ENCODE data around the gene CATSPERB.
"Not testable (repeated sequence)": the region's sequence is repeated elsewhere in the genome, so short reads cannot be mapped to it uniquely, and the experiment has no call there.

The CATSPERB gene

GRCh38 chr14:91570021-91570420, 161.9 kb downstream of the CATSPERB start:
- CTCF ChIA-PET = no interaction called here
- H3K9me3 Mint-ChIP-seq = no peaks in the 10 kb centered on the region
- H3K36me3 Mint-ChIP-seq = no peaks in the 10 kb centered on the region
- H3K27me3 Mint-ChIP-seq = peaks cover 29% of the 10 kb centered on the region
- peaks cover 12% of the 10 kb centered on the region for H3K4me1 Mint-ChIP-seq
- no peak overlapping the region for H3K4me3 Mint-ChIP-seq
- H3K27ac Mint-ChIP-seq = no peak overlapping the region
- DNase-seq = no peak

GRCh38 chr14:91569301-91569700, 162.6 kb downstream of the CATSPERB start:
- peaks cover 7% of the 10 kb centered on the region for H3K4me1 Mint-ChIP-seq
- peaks cover 22% of the 10 kb centered on the region for H3K27me3 Mint-ChIP-seq
- DNase-seq = no peak
- H3K27ac Mint-ChIP-seq = no peak overlapping the region
- H3K9me3 Mint-ChIP-seq = no peaks in the 10 kb centered on the region
- H3K36me3 Mint-ChIP-seq = no peaks in the 10 kb centered on the region
- H3K4me3 Mint-ChIP-seq = no peak overlapping the region
- CTCF ChIA-PET = no interaction called here

GRCh38 chr14:91568626-91569025, 163.3 kb downstream of the CATSPERB start:
- Mint-ChIP-seq H3K27ac (no peak overlapping the region), H3K36me3 (no peaks in the 10 kb centered on the region), H3K27me3 (peaks cover 15% of the 10 kb centered on the region), H3K9me3 (no peaks in the 10 kb centered on the region), H3K4me1 (peaks cover 5% of the 10 kb centered on the region), H3K4me3 (no peak overlapping the region)
- CTCF ChIA-PET = no interaction called here
- no peak for DNase-seq

- H3K4me1 Mint-ChIP-seq, H3K9me3 Mint-ChIP-seq, CTCF ChIA-PET, H3K36me3 Mint-ChIP-seq, H3K4me3 Mint-ChIP-seq, H3K27ac Mint-ChIP-seq, DNase-seq: not testable (repeated sequence)
- H3K27me3 Mint-ChIP-seq = peaks cover 11% of the 10 kb centered on the region
Measured at GRCh38 chr14:91567827-91568226, 164.1 kb downstream of the CATSPERB start.

- Mint-ChIP-seq H3K4me1 (no peaks in the 10 kb centered on the region), H3K4me3 (no peak overlapping the region), H3K27ac (no peak overlapping the region), H3K27me3 (peaks cover 17% of the 10 kb centered on the region), H3K36me3 (no peaks in the 10 kb centered on the region), H3K9me3 (peaks cover 16% of the 10 kb centered on the region)
- no peak for DNase-seq
- CTCF ChIA-PET = no interaction called here
Measured at GRCh38 chr14:91555531-91555930, 176.4 kb downstream of the CATSPERB start.

GRCh38 chr14:91554535-91555332, 177.2 kb downstream of the CATSPERB start:
- peaks cover 16% of the 10 kb centered on the region for H3K9me3 Mint-ChIP-seq
- DNase-seq = no peak
- H3K27ac Mint-ChIP-seq = no peak overlapping the region
- no peaks in the 10 kb centered on the region for H3K4me1 Mint-ChIP-seq
- peaks cover 11% of the 10 kb centered on the region for H3K27me3 Mint-ChIP-seq
- H3K36me3 Mint-ChIP-seq = no peaks in the 10 kb centered on the region
- CTCF ChIA-PET = no interaction called here
- H3K4me3 Mint-ChIP-seq = no peak overlapping the region

GRCh38 chr14:91548108-91548507, 183.8 kb downstream of the CATSPERB start:
- peaks cover 20% of the 10 kb centered on the region for H3K27me3 Mint-ChIP-seq
- H3K9me3 Mint-ChIP-seq = no peaks in the 10 kb centered on the region
- no peaks in the 10 kb centered on the region for H3K36me3 Mint-ChIP-seq
- no peak overlapping the region for H3K4me3 Mint-ChIP-seq
- CTCF ChIA-PET = no interaction called here
- DNase-seq = no peak
- no peak overlapping the region for H3K27ac Mint-ChIP-seq
- no peaks in the 10 kb centered on the region for H3K4me1 Mint-ChIP-seq

GRCh38 chr14:91545946-91546716, 185.8 kb downstream of the CATSPERB start:
- peaks cover 13% of the 10 kb centered on the region for H3K9me3 Mint-ChIP-seq
- H3K27me3 Mint-ChIP-seq = peaks cover 21% of the 10 kb centered on the region
- CTCF ChIA-PET = no interaction called here
- DNase-seq = no peak
- H3K27ac Mint-ChIP-seq = no peak overlapping the region
- no peak overlapping the region for H3K4me3 Mint-ChIP-seq
- no peaks in the 10 kb centered on the region for H3K4me1 Mint-ChIP-seq
- H3K36me3 Mint-ChIP-seq = peaks cover 3% of the 10 kb centered on the region

GRCh38 chr14:91545204-91545603, 186.7 kb downstream of the CATSPERB start:
- CTCF ChIA-PET = no interaction called here
- Mint-ChIP-seq H3K27me3 (peaks cover 30% of the 10 kb centered on the region), H3K4me3 (no peak overlapping the region), H3K9me3 (peaks cover 19% of the 10 kb centered on the region), H3K27ac (no peak overlapping the region), H3K4me1 (no peaks in the 10 kb centered on the region), H3K36me3 (peaks cover 7% of the 10 kb centered on the region)
- no peak for DNase-seq

- Mint-ChIP-seq H3K9me3 (peaks cover 14% of the 10 kb centered on the region), H3K4me1 (no peaks in the 10 kb centered on the region), H3K27me3 (peaks cover 24% of the 10 kb centered on the region), H3K36me3 (peaks cover 6% of the 10 kb centered on the region), H3K4me3 (no peak overlapping the region), H3K27ac (no peak overlapping the region)
- CTCF ChIA-PET = no interaction called here
- DNase-seq = no peak
Measured at GRCh38 chr14:91536327-91536726, 195.6 kb downstream of the CATSPERB start.

GRCh38 chr14:91534059-91534458, 197.8 kb downstream of the CATSPERB start:
- CTCF ChIA-PET, H3K9me3 Mint-ChIP-seq, H3K36me3 Mint-ChIP-seq, H3K27ac Mint-ChIP-seq, DNase-seq, H3K4me3 Mint-ChIP-seq, H3K4me1 Mint-ChIP-seq: not testable (repeated sequence)
- H3K27me3 Mint-ChIP-seq = peaks cover 12% of the 10 kb centered on the region

GRCh38 chr14:91533623-91534022, 198.3 kb downstream of the CATSPERB start:
- no peak overlapping the region for H3K4me3 Mint-ChIP-seq
- no peaks in the 10 kb centered on the region for H3K9me3 Mint-ChIP-seq
- H3K36me3 Mint-ChIP-seq = no peaks in the 10 kb centered on the region
- H3K4me1 Mint-ChIP-seq = no peaks in the 10 kb centered on the region
- no peak for DNase-seq
- peaks cover 10% of the 10 kb centered on the region for H3K27me3 Mint-ChIP-seq
- no peak overlapping the region for H3K27ac Mint-ChIP-seq
- CTCF ChIA-PET = no interaction called here

Measured in activated naive CD4-positive, alpha-beta T cell treated with anti-CD3 and anti-CD28 coated beads, Interleukin-2, amount 10 ng/mL, durations not matched to agents 7 days and 5 days (primary cell).